IPS-NIHi7 (cell line): ENCODE measurements around the gene CTXND1.

ENCODE experiments used
- DNase-seq: peaks from one replicate; pipeline ENCODE4 v3.0.0; 2012; ENCODE audit warnings: mixed read lengths; ENCODE audit errors: extremely low spot score

The CTXND1 gene

GRCh38 chr15:80259942-80260510 is 8.0 kb upstream of the CTXND1 start:
- DNase-seq = no peak

- DNase-seq = peak; percentile 53
These were observed 439 bp downstream of the CTXND1 start for GRCh38 chr15:80251428-80252120.

- no peak for DNase-seq
These were observed 1.2 kb downstream of the CTXND1 start for GRCh38 chr15:80250614-80251427.

GRCh38 chr15:80249973-80250372 is 2.0 kb downstream of the CTXND1 start:
- DNase-seq = no peak

GRCh38 chr15:80247320-80247719 is 4.7 kb downstream of the CTXND1 start:
- no peak for DNase-seq

- DNase-seq = no peak
These were observed 5.6 kb downstream of the CTXND1 start for GRCh38 chr15:80246425-80246894.

GRCh38 chr15:80242802-80243201 is 9.2 kb downstream of the CTXND1 start:
- no peak for DNase-seq

GRCh38 chr15:80242132-80242769 is 9.8 kb downstream of the CTXND1 start:
- peak; percentile 83 for DNase-seq

GRCh38 chr15:80241508-80241907 is 10.5 kb downstream of the CTXND1 start:
- DNase-seq = no peak

- no peak for DNase-seq
These were observed 11.7 kb downstream of the CTXND1 start for GRCh38 chr15:80240276-80240675.

GRCh38 chr15:80234883-80235282 is 17.1 kb downstream of the CTXND1 start:
- DNase-seq = peak; percentile 73

- no peak for DNase-seq
These were observed 18.4 kb downstream of the CTXND1 start for GRCh38 chr15:80233581-80233980.

- no peak for DNase-seq
These were observed 20.6 kb downstream of the CTXND1 start for GRCh38 chr15:80231371-80231770.

GRCh38 chr15:80228959-80229610 is 22.9 kb downstream of the CTXND1 start:
- no peak for DNase-seq

- DNase-seq = no peak
These were observed 32.1 kb downstream of the CTXND1 start for GRCh38 chr15:80219955-80220354.

GRCh38 chr15:80217327-80217900 is 34.6 kb downstream of the CTXND1 start:
- DNase-seq = no peak

- no peak for DNase-seq
These were observed 35.1 kb downstream of the CTXND1 start for GRCh38 chr15:80216911-80217310.

- no peak for DNase-seq
These were observed 35.9 kb downstream of the CTXND1 start for GRCh38 chr15:80216141-80216540.

GRCh38 chr15:80214910-80215309 is 37.1 kb downstream of the CTXND1 start:
- DNase-seq = no peak

- no peak for DNase-seq
These were observed 40.0 kb downstream of the CTXND1 start for GRCh38 chr15:80211976-80212375.
